Mesodermal cell (in vitro differentiated cells): Measurements from ENCODE around the gene AUTS2.

ENCODE experiments used
- H3K27ac ChIP-seq: 2 replicates; pipeline ENCODE4 v1.7.0; 2013; ENCODE audit warnings: mild to moderate bottlenecking, low read depth, low read length, moderate library complexity; ENCODE audit not compliant: severe bottlenecking
- H3K36me3 ChIP-seq: 2 replicates; pipeline ENCODE4 v1.7.1; 2013; ENCODE audit warnings: mild to moderate bottlenecking, low read length, moderate library complexity; ENCODE audit not compliant: control insufficient read depth, insufficient read depth
- H3K4me1 ChIP-seq: one replicate; pipeline ENCODE4 v1.7.1; 2013; ENCODE audit warnings: mild to moderate bottlenecking, low read length; ENCODE audit not compliant: insufficient read depth, control insufficient read depth, poor library complexity, severe bottlenecking
- H3K4me3 ChIP-seq: 2 replicates; pipeline ENCODE4 v1.7.0; 2013; ENCODE audit warnings: low read length, control low read depth, mild to moderate bottlenecking; ENCODE audit not compliant: insufficient read depth, poor library complexity, severe bottlenecking; ENCODE audit errors: extremely low read depth
- H3K9me3 ChIP-seq: 2 replicates; pipeline ENCODE4 v1.7.1; 2013; ENCODE audit warnings: mild to moderate bottlenecking, low read length, moderate library complexity; ENCODE audit not compliant: control insufficient read depth
- WGBS, 2 experiments: methylation state at CpG; one replicate each; pipeline ENCODE4 v1.1.5; 2013; ENCODE audit warnings: missing lambda C conversion rate in 2 of 2; ENCODE audit not compliant: insufficient coverage in 2 of 2; 5-methylcytosine and 5-hydroxymethylcytosine counted together

Gene AUTS2

DNA sequence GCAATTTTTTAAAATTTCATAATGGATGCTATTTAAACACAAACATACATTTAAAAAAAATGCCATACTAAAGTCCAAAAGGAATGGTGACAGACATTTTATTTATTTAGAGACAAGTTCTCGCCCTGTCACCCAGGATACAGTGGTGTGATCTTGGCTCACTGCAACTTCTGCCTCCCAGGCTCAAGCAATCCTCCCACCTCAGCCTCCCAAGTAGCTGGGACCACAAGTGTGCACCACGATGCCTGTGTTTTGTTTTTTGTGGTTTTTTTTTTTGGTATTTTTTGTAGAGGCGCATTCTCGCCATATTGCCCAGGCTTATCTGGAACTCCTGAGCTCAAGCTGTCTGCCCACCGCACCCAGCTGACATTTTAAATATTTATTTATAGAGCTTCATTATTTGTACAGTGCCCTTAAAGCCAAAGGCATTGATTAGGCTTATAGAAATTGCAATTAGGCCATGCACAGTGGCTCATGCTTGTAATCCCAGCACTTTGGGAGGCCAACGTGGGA is 703.5 kb downstream of the AUTS2 start:
- H3K4me1 ChIP-seq = peaks cover 17% of the 10 kb centered on the region
- 73 to 100% methylated on average over 2 of the region's 6 CpGs for WGBS, 2 experiments
- no peak overlapping the region for H3K27ac ChIP-seq
- no peak overlapping the region for H3K4me3 ChIP-seq
- no peaks in the 10 kb centered on the region for H3K9me3 ChIP-seq
- no peaks in the 10 kb centered on the region for H3K36me3 ChIP-seq

DNA sequence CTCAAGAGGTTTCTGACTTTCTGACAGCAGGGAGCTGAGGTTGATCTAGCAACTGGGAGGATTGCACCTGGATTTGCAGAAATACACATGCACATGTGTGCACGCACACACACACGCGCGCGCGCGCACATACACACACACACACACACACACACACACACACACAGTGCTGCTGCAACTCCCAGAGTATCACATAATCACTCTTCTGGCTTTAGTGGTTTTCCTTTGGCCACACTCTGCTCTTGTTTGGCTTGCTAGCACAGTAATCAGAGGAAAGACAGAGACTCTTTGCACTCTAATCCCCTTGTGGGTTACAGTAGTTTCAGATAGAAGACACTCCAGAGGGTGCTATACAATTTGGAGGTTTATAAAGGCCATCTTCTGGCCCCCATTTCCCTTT is 705.0 kb downstream of the AUTS2 start:
- peaks cover 17% of the 10 kb centered on the region for H3K4me1 ChIP-seq
- no peak overlapping the region for H3K27ac ChIP-seq
- no peaks in the 10 kb centered on the region for H3K9me3 ChIP-seq
- 100% methylated on average over 3 to 7 of the region's 7 CpGs for WGBS, 2 experiments
- no peaks in the 10 kb centered on the region for H3K36me3 ChIP-seq
- H3K4me3 ChIP-seq = no peak overlapping the region

DNA sequence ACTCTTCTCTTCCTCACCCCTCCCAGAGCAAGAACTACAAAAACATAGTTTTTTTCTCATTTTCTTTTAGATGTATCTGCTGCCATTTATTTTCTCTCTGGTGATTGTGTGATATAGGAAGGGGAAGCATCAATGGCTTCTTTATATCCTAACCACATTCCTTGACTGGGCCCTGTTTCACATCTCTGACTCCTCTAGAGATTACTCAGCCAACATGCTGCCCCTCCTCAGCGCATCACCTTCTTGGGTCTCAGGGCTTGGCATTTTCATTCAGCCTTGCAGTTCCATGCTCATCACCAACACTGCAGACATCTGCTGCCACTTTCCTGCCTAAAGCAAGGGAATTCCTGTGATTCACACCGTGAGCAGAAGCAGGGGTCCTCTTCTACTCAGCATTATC is 705.5 kb downstream of the AUTS2 start:
- Histone ChIP-seq H3K36me3 (no peaks in the 10 kb centered on the region), H3K9me3 (no peaks in the 10 kb centered on the region), H3K27ac (no peak overlapping the region), H3K4me3 (no peak overlapping the region), H3K4me1 (peaks cover 16% of the 10 kb centered on the region)
- WGBS, 2 experiments = 85 to 86% methylated on average over 2 of the region's 2 CpGs

DNA sequence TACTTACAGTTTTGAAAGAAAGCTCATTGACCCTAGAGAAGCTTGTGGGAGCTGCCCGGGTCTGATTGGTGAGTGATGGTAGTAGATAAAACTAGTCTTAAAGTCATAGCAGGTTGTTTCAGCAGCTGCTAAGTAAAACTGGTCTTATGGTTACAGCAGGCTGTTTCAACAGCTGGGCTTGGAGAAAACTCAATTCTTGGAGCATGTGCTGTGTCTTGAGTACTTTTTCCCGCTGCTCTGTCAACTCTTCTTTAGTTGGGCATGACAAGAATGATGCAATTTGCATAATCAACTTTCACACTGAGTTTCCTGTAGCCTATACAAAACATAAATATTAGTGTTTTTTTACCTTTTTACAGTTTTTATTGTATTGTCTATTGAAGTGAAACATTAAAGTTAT is 707.9 kb downstream of the AUTS2 start:
- Histone ChIP-seq H3K4me1 (peaks cover 8% of the 10 kb centered on the region), H3K4me3 (no peak overlapping the region), H3K9me3 (no peaks in the 10 kb centered on the region), H3K36me3 (no peaks in the 10 kb centered on the region), H3K27ac (no peak overlapping the region)
- 89 to 100% methylated on average over 1 to 2 of the region's 2 CpGs for WGBS, 2 experiments

DNA sequence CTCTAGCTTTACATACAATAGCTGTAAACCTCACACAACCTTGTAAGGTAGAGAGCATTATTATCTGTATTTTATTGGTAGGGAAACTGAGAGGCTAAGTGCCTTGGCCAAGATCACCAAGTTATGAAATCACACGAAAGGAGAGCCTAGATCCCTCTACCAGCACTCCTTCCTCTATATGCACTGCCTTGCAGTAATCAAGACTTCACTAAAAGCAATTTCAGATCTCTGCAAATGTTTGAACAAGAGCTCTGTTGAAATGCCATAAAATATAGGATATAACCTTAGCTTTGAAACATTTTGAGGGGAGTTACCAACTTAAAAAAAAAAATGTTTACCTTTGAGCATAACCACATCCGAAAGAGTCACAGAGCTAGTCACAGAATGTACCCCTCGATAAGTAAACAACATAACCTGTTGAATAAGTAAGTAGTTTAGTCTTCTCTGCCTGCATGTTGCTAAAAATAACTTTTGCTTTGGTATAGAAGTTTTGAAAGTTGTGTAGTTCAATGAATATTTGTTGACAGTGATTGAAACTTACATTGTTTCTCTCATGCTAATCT is 709.4 kb downstream of the AUTS2 start:
- Histone ChIP-seq H3K4me3 (no peak overlapping the region), H3K36me3 (no peaks in the 10 kb centered on the region), H3K9me3 (no peaks in the 10 kb centered on the region), H3K4me1 (peaks cover 8% of the 10 kb centered on the region), H3K27ac (no peak overlapping the region)
- WGBS, 2 experiments = no CpG with 5 or more reads among the region's 3 CpGs

DNA sequence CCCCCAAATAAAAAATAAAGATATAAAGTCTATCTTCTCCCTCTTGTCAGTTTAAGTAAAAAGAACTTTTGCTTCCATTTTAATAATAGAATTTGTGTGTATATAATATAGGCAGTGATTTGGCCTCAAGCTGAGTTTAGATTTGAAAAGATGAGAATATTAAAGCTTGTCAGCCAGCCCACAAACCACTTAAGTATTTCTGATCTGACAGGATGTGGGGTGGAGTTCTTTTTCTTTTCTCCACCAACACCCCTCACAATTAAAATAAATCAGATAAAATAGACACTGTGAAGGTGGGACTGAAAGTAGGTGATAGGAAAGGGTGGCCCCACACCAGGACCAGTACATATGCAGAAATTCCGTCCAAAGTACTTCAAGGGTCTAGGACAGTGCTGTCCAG is 714.1 kb downstream of the AUTS2 start:
- no peak overlapping the region for H3K4me3 ChIP-seq
- H3K27ac ChIP-seq = no peak overlapping the region
- H3K4me1 ChIP-seq = no peaks in the 10 kb centered on the region
- no peaks in the 10 kb centered on the region for H3K9me3 ChIP-seq
- WGBS, 2 experiments = 89 to 100% methylated on average over 1 of the region's 1 CpG
- H3K36me3 ChIP-seq = no peaks in the 10 kb centered on the region

- 78 to 100% methylated on average over 2 to 3 of the region's 3 CpGs for WGBS, 2 experiments
- no peaks in the 10 kb centered on the region for H3K36me3 ChIP-seq
- no peak overlapping the region for H3K27ac ChIP-seq
- H3K9me3 ChIP-seq = no peaks in the 10 kb centered on the region
- H3K4me3 ChIP-seq = no peak overlapping the region
- no peaks in the 10 kb centered on the region for H3K4me1 ChIP-seq
These were observed 715.0 kb downstream of the AUTS2 start for GRCh38 chr7:70313271-70313670.

DNA sequence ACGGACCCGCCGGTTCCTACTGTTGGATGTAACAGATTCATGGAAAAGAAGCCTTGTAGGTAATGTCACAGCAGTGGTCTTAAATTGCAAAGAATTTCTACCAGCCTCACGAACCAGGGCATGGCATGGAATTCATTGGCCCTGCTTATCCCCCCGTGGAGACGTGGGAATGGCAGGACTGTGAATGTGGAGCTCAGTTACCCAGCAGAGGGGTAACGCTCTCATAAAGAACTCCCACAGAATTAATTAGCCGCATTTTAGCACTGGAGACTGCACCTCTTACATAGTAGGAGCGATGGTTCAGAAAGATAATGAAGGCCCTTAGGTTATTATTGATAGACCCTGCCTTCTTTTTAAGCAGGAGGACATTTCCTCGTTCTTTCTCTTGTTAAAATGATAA is 715.4 kb downstream of the AUTS2 start:
- H3K36me3 ChIP-seq = no peaks in the 10 kb centered on the region
- H3K27ac ChIP-seq = no peak overlapping the region
- H3K4me1 ChIP-seq = peaks cover under 1% of the 10 kb centered on the region
- WGBS, 2 experiments = 85 to 93% methylated on average over 6 to 8 of the region's 10 CpGs
- no peaks in the 10 kb centered on the region for H3K9me3 ChIP-seq
- no peak overlapping the region for H3K4me3 ChIP-seq

DNA sequence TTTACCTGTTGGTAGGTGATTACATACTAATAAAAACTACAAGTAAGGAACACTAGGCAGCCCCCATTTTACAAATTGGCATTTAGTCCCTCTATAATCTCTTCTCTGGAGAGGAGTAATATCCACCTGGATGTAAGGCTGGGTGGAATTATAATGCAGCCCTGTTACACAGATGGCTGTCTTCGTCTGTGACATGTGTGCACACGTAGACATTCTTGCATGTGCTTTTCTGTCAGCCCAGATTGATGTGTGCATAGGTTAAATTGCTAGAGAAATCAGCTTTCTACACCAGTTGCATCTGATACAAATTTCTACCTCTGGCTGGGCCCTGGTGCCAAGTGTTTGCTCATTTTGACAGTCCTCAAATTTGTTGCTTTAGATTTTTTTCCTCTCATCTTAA is 715.9 kb downstream of the AUTS2 start:
- H3K27ac ChIP-seq = no peak overlapping the region
- no peaks in the 10 kb centered on the region for H3K36me3 ChIP-seq
- H3K4me1 ChIP-seq = peaks cover 6% of the 10 kb centered on the region
- H3K9me3 ChIP-seq = no peaks in the 10 kb centered on the region
- no peak overlapping the region for H3K4me3 ChIP-seq
- whole genome bisulfite sequencing, 2 experiments = 85% methylated on average over 2 of the region's 2 CpGs; no CpG with 5 or more reads in 1 of the 2 experiments

DNA sequence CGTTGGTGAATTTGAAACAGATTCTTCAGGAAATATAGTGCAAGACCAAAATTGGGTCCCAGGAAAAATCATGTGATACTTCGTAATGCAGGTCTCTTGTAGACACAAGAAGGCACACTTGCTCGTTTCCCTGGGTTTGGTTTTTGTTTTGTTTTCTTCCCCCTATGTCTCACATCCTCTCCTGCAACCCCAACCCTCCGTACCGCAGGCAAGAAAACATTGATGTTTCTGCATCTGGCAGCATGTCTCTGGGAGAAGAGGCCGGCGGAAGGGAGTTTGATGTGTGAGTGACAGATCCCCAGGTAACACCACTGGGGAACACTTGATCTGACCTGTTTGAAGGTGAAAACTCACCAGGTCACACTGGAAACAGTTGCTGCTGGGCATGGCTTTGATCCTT is 718.5 kb downstream of the AUTS2 start:
- Histone ChIP-seq H3K4me3 (no peak overlapping the region), H3K4me1 (peaks cover 13% of the 10 kb centered on the region), H3K9me3 (no peaks in the 10 kb centered on the region), H3K36me3 (no peaks in the 10 kb centered on the region), H3K27ac (no peak overlapping the region)
- WGBS, 2 experiments = 88 to 91% methylated on average over 3 to 4 of the region's 7 CpGs

- WGBS, 2 experiments = 100% methylated on average over 1 of the region's 2 CpGs
- Histone ChIP-seq H3K9me3 (no peaks in the 10 kb centered on the region), H3K27ac (no peak overlapping the region), H3K4me3 (no peak overlapping the region), H3K4me1 (peaks cover 13% of the 10 kb centered on the region), H3K36me3 (no peaks in the 10 kb centered on the region)
These were observed 719.1 kb downstream of the AUTS2 start for GRCh38 chr7:70317356-70317755.
